HG03060 (cell line): ENCODE results near the gene USH2A.

ENCODE experiments used
- ATAC-seq: cut with Tn5 transposase; IDR thresholded peaks from one replicate; pipeline ENCODE4 v1.9.1; 2021; ENCODE audit warnings: low read depth, moderate number of reproducible peaks; ENCODE audit not compliant: unreplicated experiment

The USH2A gene

DNA sequence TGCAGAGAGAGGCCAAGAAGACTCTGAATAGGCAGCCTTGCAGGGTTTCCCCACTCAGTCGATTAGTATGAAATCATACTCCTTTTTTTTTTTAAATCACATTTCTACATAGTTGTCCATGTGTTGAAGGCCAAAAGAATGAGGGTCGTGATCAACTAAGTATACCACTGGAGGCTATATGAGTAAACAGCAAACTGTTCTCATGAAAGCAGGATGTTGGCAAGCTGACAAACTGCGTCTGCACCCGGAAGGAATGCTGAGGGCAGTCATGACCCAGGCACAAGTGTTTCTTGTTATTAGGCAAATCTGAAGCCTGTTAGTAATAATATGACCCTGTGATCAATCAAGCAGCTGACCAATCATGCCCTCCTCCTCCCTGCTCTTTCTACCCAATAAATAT lies 213.2 kb downstream of the USH2A start:
- ATAC-seq, result no peak

DNA sequence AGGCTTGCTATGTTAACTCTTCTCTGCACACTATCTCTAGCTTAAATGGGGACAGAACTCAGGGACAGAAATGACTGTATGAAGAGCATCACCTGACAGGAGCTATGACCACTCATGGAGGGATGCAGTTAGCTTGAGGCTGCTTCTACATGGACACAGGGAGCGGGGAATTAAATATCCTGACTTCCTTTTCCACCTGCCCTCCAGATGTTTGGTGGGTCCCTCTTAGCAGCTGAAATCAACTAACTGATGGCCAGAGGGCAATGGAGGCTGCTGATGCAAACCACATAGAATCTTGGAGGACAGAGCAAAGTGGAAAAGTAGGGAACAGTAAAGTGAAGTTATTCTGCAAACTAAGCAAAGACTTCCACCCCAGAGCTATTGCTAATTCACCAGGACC lies 214.1 kb downstream of the USH2A start:
- ATAC-seq, result no peak

DNA sequence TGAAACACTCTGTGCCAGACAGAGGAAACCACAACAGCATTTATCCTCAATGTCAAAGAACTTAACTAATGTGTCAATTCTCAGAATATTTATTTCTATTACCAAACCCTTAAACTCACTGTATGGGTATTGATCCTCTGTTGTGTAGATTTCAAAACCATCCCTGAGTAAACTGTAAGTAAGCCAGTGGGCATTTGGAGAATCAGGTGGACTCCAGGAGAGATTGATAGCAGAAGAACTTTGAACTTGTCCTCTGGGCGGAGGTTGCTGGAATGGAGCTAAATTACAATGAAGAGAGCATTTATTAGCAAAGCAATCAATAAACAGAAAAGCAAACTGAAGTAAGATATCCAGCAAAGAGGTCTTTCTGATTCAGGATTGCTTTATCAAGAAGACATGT lies 216.1 kb downstream of the USH2A start:
- no peak for ATAC-seq

DNA sequence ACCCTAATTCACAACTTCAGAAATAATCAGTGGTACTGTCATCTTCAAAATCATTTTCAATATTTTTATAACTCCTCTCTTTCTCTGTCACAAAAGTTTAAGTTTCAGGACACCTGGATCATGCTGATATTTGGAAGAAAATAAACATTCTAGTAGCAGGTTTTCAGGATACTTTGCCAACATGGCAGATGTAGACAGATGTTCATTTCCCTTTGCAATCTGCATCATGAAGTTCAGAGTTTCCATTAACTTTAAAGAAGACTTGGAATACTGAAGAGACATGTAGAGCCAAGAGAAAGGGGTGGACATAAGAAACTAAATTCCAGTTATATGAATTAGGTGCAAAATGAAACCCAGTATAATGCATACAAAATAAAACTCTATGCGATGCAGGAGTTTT lies 218.1 kb downstream of the USH2A start:
- ATAC-seq, result no peak

DNA sequence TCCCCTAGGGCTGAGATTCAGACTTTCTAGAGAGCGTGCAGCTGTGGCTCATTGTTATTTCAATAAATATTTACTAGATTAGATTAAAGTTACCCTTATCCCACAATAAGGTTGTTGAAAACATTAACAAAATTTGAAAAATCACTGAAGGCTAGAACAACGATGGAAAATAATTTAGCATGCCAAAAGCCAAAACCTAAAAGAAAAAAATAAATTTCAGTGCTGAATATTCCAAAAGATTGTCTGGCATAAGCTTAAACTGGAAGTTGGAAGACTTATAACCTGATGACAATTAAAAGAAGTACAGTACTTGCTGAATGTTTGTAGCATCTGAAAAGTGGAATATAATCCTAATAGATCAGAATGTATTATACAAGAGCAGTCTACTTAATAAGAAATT lies 221.3 kb downstream of the USH2A start:
- no peak for ATAC-seq

DNA sequence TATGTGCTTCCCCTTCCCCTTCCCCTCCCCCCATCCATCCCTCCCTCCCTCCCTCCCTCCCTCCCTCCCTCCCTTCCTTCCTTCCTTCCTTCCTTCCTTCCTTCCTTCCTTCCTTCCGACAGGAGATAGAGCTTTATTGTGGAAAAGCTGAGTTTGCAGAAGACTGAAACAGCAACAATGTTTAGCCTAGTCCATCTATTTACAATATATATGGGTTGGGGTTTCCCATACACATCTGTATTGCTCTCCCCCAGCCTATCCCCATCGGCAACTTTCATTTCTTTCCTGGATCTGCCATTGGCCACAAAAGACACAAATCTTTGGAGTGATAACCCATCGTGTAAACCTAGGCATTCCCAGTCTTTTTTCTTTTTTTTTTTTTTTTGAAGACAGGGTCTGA lies 222.3 kb downstream of the USH2A start:
- ATAC-seq, result no peak

DNA sequence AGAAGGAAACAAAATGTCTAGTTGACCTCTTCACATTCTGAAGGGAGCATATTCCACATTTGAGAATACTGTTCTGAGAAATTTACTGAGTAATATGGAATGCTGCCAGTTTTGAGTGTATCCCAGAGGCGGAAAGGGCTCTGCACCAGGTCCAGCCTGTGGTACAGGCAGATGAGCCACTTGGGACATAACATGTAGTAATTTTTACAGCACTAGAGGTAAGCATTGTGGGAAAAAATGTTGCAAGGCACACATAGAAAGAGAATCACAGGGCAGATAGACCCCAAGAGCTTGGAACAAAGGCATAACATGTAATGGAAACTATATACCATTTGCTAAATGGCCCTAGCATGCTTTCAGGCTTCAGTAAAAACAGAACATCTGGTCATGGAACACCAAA lies 228.5 kb downstream of the USH2A start:
- no peak for ATAC-seq

DNA sequence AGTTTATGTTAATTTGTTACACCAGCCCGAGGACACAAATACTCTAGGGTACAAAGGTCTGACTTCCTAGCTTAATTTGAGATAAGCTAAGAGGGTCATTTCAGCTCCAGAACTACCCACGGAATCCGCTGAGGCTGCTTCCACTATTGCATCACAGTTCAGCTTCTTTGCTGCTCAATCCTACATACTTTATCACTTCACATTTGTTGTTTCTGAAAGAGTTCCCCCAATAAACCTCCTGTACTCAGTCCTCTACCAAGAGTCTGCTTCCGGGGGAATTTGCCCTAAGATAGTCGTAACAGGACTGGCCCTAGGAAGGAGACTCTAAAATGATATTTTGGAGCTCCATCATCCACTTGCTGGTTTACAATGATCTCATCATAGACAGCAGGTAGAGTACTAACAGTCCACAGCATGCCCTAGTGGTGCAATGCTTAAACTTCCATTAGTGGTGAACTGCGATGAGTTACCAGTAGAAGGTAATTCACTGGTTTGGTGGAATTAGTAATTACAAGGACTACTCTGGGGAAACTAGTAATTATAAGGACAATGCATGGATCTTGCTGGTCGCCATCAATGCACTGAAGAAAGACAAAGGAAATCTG lies 229.3 kb downstream of the USH2A start:
- ATAC-seq, result no peak

DNA sequence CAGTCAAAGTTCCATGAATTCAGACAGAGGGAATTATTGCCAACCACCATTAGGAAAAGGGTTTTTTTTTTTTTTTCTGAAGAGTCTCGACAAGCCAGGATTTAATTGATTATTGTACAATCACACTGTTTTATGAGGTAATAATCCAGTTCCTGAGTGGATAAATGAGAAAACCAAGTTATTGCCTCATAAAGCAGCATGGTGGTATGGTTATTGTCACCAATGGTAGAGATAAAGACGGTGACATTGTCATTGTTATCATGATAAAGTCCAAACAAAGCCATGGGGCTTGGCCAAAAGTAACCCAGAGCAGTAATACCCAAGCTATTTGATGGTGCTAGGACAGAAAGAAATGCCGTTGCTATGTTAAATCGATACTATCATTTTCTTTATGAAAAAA lies 232.8 kb downstream of the USH2A start:
- no peak for ATAC-seq

DNA sequence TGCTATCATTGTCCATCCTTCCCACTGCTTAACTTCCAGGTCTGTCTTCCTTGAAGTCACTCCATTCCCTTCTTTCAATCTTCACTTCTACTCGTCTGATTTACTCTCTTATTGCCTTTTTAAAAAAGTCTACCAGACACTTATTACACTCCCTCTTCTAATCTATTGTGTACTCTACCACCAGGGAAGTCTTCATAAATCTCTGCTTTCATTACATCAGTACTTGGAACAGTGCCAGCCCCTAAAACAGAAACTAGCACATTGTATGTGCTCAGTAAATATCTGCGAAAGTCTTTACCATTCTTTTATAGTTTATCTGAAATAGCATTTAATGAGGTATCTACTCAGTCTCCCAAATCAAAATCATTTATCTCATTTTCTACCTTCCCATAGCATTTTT lies 236.4 kb downstream of the USH2A start:
- ATAC-seq, result no peak

DNA sequence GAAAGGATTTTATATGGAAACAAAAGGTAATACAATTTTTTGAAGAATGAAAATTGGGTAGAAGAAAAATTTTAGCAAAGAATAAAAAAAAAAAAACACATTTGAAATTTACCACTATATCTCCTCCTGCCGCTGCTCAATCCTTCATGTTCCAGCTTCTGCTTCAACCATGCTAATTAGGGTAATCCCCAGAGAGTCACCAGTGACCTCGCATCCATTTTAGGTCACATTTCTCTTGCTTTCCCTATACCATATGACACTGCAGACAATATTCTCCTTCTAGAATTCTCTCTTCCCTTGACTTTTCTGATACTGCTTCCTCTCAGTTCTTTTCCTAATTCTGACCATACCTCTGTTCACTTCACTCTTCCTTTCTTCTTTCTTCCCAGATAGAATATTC lies 237.1 kb downstream of the USH2A start:
- no peak for ATAC-seq

DNA sequence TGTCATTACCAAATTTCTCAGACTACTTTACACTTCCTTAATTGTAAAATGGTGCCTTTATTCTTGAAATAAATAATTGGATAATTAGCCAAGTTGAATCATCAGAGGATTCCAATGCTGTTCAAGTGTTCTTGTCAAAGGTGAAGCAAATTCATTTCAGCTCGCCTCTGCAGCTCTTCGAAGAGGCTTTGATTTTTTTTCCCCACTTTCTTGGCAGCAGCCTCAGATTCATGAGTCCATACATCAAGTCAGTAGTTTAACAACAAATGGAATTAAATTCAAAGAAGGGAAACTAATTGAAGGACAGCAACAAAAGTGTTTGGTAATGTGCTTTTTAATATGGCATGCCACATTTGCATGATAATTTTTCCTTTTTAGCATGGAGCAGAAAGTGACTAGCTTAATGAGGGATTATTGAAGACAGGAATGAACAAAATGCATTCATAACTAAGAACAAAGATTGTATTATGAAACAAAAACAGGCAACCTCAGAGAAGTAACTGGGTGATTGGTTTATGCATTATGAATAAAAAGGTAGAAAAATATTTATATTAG lies 239.0 kb downstream of the USH2A start:
- no peak for ATAC-seq

DNA sequence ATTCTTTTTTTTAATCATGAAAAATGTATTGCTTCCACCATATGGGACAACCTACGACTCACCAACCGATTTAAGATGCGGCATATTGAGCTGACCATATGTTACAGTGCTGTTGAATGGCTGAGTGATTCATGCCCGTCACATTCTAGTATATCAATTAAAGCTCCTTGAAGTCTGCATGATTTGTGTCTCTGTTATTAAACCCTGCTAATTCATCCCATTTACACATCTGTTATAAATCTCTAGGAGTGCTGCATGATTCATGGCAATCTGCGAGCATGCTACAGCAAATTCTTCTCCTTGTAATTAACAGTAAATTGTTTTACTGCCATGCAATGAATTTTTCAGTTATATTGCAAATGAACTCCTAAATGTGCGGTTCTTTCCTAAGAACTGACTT lies 239.8 kb downstream of the USH2A start:
- no peak for ATAC-seq

DNA sequence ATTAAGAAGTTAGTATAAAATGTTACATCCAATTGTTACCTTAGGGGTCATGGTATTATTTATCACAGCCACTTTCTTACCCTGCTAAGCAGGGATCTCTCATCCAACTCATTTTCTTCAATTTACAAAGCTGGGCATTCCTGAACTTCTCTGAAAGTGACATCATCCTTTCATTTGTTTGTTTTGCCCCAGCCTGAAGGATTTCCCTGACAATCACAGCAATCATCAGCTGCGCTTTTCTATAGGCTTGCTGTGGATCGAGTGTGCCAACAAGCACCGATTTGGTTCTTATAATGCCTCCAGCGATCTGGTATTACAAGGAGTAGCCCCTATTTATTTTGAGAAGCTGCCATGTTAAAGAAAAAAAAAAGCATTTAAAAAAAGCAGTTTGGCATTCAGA lies 240.2 kb downstream of the USH2A start:
- no peak for ATAC-seq

DNA sequence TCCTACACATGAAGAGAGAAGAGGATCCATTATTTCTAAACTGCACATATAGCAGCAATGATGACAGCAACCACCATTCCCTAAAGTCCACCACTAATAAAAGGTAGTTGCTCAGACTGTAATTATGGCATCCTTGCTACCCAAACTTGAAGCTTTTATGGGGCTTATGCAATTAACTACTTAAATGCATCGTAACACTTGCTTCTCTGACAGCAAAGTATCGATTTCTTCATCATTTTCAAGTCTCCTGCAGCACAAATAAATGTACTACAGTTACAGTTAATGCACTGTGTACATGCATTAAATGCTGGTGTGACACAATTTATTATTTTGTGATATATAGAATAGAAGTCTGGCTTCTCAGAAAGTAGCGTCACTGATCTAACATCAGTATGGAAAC lies 241.7 kb downstream of the USH2A start:
- ATAC-seq, result no peak

DNA sequence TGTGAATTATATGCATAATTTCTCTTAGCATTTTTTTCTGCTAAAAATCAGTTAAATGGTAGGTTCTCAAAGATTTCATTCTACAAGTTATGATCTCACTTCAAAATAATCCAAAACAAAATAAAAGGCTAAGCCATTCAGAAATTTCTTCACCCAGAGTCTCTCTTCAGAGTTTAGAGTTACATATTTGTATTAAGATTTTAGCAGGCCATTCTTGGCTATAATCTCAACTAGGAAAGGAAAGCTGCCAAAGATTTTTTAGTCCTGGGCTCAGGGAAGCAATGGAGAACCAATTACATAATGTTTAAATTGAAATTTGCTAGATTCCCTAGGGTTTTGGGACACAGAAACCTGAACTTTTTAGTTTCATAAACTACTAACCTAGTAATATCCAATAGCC lies 245.0 kb downstream of the USH2A start:
- no peak for ATAC-seq

DNA sequence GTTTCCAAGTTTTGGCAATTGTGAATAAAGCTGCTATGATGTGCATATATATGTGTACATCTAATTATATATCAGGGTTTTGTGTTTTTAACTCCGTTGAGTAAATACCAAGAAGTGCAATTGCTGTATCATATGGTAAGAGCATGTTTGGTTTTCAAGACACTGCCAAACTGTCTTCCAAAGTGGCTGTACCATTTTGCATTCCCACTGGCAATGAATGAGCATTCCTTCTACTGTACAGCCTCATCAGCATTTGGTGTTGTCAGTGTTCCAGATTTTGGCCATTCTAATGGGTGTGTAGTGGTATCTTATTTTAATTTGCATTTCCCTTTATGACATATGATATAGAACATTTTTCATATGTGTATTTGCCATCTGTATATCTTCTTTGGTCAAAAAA lies 246.3 kb downstream of the USH2A start:
- no peak for ATAC-seq

DNA sequence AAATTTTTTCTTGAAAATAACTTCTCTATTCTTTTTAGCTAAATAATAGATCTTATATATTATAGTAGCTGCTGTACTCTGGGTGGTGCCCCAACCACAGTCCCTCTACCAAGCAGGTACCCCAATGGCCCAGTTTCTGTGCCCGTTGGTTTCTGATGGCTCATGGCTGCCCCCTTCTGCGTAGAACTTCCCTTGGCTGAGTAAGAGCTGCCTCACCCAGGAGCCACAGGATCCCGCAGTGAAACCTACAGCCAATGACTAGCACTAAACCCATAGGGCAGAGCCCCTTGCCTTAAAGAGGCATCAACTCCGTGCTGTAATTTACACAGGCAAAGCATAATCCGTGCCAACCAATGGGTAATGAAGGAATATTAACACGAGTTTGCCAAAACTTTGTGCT lies 247.5 kb downstream of the USH2A start:
- no peak for ATAC-seq

DNA sequence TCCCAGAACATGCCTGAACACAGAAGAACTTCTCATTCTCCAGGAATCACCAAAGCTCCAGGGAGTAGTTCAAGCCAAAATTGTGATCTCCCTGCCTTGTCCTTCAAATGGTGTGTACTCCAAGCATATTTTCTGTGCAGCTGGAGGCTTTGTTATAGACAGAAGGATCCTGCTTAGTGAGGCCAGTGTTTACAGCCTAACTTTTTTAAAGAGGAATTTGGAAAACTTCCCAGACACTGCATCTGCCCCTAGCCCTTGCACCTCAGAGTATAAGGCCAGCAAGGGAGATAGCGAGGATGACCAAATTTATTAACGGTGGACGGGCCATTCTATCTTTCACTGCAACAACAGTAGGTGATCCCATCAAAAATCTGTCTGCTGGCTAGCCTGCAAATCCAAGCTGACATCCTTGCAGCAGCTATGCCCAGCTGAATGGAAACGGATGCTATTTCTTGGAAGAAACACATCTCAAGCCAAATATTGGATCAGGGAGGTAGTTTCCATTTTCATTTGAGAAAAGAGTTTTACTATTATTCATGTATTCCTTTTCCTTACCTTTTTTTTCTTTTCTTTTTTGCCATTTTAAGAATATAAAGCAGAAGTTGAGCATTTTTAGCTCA lies 249.8 kb downstream of the USH2A start:
- ATAC-seq, result no peak

DNA sequence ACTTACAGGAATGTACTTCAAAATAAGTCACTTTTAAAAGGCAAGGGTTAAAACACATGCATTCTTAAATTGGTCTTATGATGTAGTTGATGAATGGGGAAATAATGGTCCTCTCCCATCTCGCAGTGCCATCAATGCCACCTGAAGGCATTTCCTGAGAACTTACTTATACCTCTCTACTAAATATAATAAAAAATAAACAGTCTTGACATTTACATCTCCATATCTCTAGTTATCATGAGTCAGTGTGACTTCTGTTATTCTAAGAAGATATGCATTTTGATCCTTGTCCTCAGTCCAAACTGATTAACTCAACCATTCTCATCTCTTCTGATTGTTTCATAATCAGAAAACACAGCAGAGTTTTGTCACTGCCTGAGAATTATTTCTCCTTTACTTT lies 253.9 kb downstream of the USH2A start:
- ATAC-seq, result no peak

DNA sequence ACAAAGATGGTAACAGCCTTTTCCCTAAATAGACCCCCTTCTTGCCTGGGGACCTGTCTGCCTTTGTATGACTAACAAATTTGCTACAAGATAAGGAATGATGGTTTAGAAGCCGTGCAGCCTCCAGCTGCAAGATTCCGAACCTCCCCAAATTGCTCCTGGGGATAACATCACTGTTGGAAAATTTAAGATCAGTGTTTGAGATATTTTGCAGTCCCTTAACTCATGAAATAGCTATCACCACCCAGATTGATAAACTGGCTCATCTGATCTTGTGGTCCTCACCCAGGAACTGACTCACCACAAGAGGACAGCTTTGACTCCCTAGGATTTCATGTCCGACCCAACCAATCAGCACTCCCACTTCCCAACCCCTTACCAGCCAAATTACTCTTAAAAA lies 254.7 kb downstream of the USH2A start:
- no peak for ATAC-seq

DNA sequence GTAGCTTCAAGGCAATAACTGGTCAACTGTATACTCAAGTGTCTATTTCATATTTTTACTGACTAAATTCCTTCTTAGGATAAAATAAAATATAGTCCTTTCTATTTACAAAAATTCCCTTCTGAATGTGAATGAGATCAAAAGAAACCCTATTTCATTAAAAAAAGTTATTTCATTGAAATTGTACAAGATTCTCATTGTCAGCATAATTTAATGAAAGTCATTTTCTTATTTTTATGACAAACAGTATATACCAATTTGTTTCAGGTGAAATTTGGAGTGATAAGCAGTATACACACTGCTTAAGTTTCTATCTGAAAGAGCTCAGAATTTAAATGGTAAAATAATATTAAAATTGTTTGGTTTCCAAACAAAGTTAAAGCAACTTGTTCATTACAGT lies 269.2 kb downstream of the USH2A start:
- ATAC-seq, result no peak

DNA sequence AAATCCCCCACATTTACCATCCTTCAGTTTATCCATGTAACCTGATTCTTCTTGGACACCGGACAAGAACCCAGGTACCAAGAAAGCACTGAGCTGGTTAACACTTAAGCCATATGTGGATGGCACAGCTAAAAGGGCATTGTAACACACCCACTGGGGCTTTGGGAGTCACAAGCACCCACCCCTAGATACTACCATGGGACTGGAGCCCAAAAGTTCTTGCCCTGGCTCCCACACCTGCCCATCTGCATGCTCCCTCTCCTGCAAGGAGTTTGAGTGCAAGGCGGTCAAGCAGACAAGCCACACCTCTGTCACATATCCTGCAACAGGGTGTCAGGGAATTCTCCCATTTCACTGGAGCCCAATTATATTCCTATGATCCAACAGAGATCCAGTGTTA lies 270.1 kb downstream of the USH2A start:
- ATAC-seq, result no peak
